ENCODE results near the gene MS4A18. TPM values are rescaled to one million over a fixed set of nuclear protein-coding genes. Genes with fewer than 3 reads are reported as not detected.

MS4A18 gene
- total and polyA plus RNA-seq, 10 of the 15 experiments (the other 5 are each of a cell fraction or from before 2014, with no cell fraction given): not detected

- TF ChIP-seq ZBTB33 (IDR thresholded peaks at IDR 0.05) (no peak), CTCF (IDR thresholded peaks at IDR 0.05 in 2 of 3, conservative IDR thresholded peaks at IDR 0.05 in 1 of 3; ENCODE audit: control insufficient read depth in 2 of 3, extremely low read depth in 1 of 3, insufficient read depth in 1 of 3, low read depth in 3 of 3, low read length in 3 of 3) (no peak), ESRRA (IDR thresholded peaks at IDR 0.05; ENCODE audit: low read length) (no peak), E2F8 (IDR thresholded peaks at IDR 0.05; ENCODE audit: low read depth, partially characterized antibody) (no peak), FOXM1 (IDR thresholded peaks at IDR 0.05; ENCODE audit: low read depth, low read length) (no peak), RB1 (IDR thresholded peaks at IDR 0.05; ENCODE audit: borderline replicate concordance) (no peak), RUNX3 (IDR thresholded peaks at IDR 0.05; ENCODE audit: low read length) (no peak)
- TF ChIP-seq, protein P1, sequence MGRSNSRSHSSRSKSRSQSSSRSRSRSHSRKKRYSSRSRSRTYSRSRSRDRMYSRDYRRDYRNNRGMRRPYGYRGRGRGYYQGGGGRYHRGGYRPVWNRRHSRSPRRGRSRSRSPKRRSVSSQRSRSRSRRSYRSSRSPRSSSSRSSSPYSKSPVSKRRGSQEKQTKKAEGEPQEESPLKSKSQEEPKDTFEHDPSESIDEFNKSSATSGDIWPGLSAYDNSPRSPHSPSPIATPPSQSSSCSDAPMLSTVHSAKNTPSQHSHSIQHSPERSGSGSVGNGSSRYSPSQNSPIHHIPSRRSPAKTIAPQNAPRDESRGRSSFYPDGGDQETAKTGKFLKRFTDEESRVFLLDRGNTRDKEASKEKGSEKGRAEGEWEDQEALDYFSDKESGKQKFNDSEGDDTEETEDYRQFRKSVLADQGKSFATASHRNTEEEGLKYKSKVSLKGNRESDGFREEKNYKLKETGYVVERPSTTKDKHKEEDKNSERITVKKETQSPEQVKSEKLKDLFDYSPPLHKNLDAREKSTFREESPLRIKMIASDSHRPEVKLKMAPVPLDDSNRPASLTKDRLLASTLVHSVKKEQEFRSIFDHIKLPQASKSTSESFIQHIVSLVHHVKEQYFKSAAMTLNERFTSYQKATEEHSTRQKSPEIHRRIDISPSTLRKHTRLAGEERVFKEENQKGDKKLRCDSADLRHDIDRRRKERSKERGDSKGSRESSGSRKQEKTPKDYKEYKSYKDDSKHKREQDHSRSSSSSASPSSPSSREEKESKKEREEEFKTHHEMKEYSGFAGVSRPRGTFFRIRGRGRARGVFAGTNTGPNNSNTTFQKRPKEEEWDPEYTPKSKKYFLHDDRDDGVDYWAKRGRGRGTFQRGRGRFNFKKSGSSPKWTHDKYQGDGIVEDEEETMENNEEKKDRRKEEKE (IDR thresholded peaks at IDR 0.05): no peak
- TF ChIP-seq, protein P2, sequence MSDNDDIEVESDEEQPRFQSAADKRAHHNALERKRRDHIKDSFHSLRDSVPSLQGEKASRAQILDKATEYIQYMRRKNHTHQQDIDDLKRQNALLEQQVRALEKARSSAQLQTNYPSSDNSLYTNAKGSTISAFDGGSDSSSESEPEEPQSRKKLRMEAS (IDR thresholded peaks at IDR 0.05; ENCODE audit: low read depth, low read length): no peak
Measured at GRCh38 chr11:60768202-60768601, 43.7 kb downstream of the MS4A18 start (continued).
